Brain pericyte (primary cell): ENCODE results near the gene PLA2G10.
"Not testable (repeated sequence)": the region's sequence is repeated elsewhere in the genome, so short reads cannot be mapped to it uniquely, and the experiment has no call there.

Source experiments
- DNase-seq: peaks from one replicate; pipeline ENCODE4 v3.0.0-alpha.2; 2012; ENCODE audit warnings: low read depth, low spot score

The PLA2G10 gene

GRCh38 chr16:14694129-14694528 lies at the start of gene PLA2G10:
PLA2G10 (minus strand) TSS chr16:14694308; CDS start chr16:14694229, 79 bp downstream.
- DNase-seq = not testable (repeated sequence)

- DNase-seq = not testable (repeated sequence)
These were observed 48.4 kb upstream of the PLA2G10 start, which contains the start of gene NPIPA2 for GRCh38 chr16:14742273-14743128. NPIPA2 (plus strand) TSS chr16:14742533; CDS start chr16:14748066, 5,533 bp downstream.

GRCh38 chr16:14741794-14742193 lies 47.7 kb upstream of the PLA2G10 start:
- not testable (repeated sequence) for DNase-seq

- not testable (repeated sequence) for DNase-seq
These were observed 46.8 kb upstream of the PLA2G10 start for GRCh38 chr16:14740832-14741385.

GRCh38 chr16:14733233-14733632 lies 39.1 kb upstream of the PLA2G10 start:
- DNase-seq = not testable (repeated sequence)

GRCh38 chr16:14703156-14704011 lies 9.3 kb upstream of the PLA2G10 start, which contains the start of gene NPIPA3:
NPIPA3 (plus strand) TSS chr16:14703411; CDS start chr16:14708944, 5,533 bp downstream.
- not testable (repeated sequence) for DNase-seq

- DNase-seq = not testable (repeated sequence)
These were observed 8.6 kb upstream of the PLA2G10 start for GRCh38 chr16:14702672-14703071.

GRCh38 chr16:14701859-14702258 lies 7.8 kb upstream of the PLA2G10 start:
- DNase-seq = not testable (repeated sequence)

GRCh38 chr16:14685870-14686793 lies 8.0 kb downstream of the PLA2G10 start:
- not testable (repeated sequence) for DNase-seq

GRCh38 chr16:14682121-14682520 lies 12.0 kb downstream of the PLA2G10 start:
- no peak for DNase-seq

- no peak for DNase-seq
These were observed 13.0 kb downstream of the PLA2G10 start for GRCh38 chr16:14681115-14681514.

GRCh38 chr16:14680396-14680795 lies 13.7 kb downstream of the PLA2G10 start:
- not testable (repeated sequence) for DNase-seq

GRCh38 chr16:14678748-14679497 lies 15.2 kb downstream of the PLA2G10 start:
- DNase-seq = no peak

- no peak for DNase-seq
These were observed 16.5 kb downstream of the PLA2G10 start for GRCh38 chr16:14677627-14678026.

- DNase-seq = no peak
These were observed 17.5 kb downstream of the PLA2G10 start for GRCh38 chr16:14676633-14677032.

GRCh38 chr16:14672403-14672971 lies 21.6 kb downstream of the PLA2G10 start:
- DNase-seq = no peak

GRCh38 chr16:14669776-14670175 lies 24.3 kb downstream of the PLA2G10 start:
- no peak for DNase-seq

- no peak for DNase-seq
These were observed 25.4 kb downstream of the PLA2G10 start for GRCh38 chr16:14668556-14669223.
